GM12875 (cell line): ENCODE data around the gene ABRACL.

Experiments
- H3K4me3 ChIP-seq: one replicate; pipeline ENCODE4 v1.5.1; 2011; ENCODE audit warnings: low read depth, low read length, control low read depth
- TF ChIP-seq, protein P1 (sequence below): IDR thresholded peaks from 2 replicates; pipeline ENCODE4 v1.5.1; 2011; ENCODE audit warnings: low read depth, mild to moderate bottlenecking, control low read depth, inconsistent platforms, low read length, moderate library complexity, borderline replicate concordance; ENCODE audit not compliant: insufficient read depth

Gene ABRACL

DNA sequence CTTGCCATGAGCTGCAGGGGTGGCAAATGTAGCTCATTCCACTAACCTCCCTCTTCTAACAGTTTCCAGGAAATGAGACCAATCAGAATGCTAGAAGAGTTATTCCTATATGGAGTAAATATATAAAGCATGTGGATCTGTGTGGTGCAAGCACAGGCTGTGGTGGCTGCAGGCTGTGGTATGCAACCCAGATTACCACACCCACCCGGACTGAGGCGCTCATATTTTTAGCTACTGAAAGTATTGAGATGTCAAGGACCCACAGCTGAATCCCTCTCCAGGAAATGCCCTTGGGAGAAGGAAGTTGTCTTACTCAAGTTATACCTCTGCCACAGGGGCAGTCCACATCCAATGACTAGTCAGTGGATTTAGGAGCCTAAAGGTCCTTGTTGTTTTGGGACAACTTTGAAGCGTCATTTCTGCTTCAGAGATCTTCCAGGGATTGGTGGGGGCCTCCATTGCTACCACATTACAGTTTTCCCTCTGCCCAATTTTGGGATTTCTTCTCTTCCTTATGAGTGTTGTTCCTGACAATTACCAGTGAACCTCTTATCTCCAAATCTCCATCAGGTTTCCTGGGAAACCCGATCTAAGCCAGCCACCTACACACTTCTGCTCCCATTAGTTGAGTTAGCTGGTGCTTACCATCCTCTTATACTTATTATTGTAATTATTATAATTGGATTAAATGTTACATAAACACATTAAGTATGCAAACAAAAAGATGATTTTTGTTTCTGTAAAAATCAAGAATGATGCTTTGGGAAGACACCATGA lies 28.4 kb upstream of the ABRACL start:
- H3K4me3 ChIP-seq, result no peak overlapping the region
- TF ChIP-seq, protein P1, sequence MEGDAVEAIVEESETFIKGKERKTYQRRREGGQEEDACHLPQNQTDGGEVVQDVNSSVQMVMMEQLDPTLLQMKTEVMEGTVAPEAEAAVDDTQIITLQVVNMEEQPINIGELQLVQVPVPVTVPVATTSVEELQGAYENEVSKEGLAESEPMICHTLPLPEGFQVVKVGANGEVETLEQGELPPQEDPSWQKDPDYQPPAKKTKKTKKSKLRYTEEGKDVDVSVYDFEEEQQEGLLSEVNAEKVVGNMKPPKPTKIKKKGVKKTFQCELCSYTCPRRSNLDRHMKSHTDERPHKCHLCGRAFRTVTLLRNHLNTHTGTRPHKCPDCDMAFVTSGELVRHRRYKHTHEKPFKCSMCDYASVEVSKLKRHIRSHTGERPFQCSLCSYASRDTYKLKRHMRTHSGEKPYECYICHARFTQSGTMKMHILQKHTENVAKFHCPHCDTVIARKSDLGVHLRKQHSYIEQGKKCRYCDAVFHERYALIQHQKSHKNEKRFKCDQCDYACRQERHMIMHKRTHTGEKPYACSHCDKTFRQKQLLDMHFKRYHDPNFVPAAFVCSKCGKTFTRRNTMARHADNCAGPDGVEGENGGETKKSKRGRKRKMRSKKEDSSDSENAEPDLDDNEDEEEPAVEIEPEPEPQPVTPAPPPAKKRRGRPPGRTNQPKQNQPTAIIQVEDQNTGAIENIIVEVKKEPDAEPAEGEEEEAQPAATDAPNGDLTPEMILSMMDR, result no peak

DNA sequence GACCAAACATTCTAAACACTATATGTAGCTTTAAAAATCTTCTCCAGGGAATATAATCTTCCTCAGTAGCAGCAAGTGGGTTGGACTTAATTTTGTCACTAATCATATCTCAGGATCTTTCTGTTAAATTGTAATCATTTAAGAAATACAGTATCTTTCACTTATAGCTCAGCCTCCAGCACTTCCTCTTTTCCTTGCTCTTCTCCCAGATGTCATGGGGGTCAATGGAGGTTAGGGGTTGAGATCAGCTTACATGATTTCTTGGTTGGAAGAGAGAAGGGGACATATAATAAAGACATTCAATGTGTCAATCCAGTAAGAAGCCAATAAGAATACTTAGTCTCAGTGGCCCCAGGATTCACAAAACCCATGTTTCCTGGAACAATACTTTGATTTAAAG lies 24.8 kb upstream of the ABRACL start:
- TF ChIP-seq, protein P1, result no peak
- no peak overlapping the region for H3K4me3 ChIP-seq

DNA sequence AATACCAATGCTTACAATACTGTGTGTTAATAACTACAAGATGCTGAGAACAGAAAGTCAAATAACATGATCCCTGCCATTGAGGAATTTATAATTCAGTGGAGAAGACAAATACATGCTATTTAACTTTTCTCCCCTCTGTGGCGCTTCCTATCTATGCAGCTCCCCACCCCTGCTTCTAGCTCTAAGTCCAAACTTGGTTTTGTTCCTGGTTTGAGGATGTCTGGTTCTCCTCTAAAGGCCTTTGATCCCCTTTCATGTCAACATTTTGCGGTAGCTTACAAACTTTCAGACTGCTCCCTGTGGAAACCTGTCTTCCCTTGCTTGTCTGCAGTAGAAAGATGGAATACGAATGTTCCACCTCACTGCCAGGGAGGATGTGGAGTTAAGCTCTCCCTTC lies 22.1 kb upstream of the ABRACL start:
- TF ChIP-seq, protein P1, result no peak
- H3K4me3 ChIP-seq, result no peak overlapping the region

DNA sequence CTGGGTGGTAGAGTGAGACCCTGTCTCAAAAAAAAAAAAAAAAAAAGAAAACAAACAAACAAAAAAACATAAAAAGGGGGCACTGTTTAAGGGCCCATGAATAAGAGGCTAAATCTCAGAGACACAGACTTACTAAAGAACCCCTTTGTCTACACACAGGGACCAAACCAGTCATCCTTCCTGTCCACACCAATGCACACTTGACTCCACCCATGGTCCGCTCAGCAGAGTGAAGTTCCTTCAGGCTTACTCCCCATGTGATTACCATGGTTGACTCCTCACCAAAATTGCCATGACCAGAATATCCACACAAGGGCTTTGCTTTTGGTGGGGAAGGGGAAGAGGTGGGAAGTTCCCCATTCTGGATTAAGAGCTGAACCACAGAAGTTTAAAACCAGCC lies 21.1 kb upstream of the ABRACL start:
- TF ChIP-seq, protein P1, result no peak
- no peak overlapping the region for H3K4me3 ChIP-seq

DNA sequence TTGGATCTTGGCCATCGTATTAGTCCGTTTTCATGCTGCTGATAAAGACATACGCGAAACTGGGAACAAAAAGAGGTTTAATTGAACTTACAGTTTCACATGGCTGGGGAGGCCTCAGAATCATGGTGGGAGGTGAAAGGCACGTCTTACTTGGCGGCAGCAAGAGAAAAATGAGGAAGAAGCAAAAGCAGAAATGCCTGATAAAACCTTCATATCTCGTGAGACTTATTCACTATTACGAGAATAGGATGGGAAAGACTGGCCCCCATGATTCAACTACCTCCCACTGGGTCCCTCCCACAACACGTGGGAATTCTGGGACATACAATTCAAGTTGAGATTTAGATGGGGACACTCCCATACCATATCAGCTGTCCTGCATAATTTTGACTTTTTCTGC lies 20.4 kb upstream of the ABRACL start:
- no peak overlapping the region for H3K4me3 ChIP-seq
- TF ChIP-seq, protein P1, result no peak

DNA sequence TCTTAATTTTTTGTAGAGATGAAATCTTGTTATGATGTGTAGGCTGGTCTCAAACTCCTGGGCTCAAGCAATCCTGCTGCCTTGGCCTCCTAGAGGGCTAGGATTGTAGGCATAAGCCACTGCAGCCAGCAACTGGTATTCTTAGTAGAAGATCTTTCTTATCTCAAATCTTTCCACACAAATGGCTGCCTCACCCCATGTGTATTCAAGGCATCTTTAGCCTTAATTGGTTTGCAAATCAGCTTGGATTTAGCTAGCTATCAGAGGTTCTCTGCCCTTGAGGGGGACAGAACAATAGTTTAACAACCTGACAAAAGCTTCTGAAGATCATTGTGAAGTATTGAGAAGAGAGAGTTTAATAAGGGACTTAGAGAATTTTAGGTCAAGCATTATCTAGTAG lies 17.9 kb upstream of the ABRACL start:
- H3K4me3 ChIP-seq, result no peak overlapping the region
- TF ChIP-seq, protein P1, result no peak

DNA sequence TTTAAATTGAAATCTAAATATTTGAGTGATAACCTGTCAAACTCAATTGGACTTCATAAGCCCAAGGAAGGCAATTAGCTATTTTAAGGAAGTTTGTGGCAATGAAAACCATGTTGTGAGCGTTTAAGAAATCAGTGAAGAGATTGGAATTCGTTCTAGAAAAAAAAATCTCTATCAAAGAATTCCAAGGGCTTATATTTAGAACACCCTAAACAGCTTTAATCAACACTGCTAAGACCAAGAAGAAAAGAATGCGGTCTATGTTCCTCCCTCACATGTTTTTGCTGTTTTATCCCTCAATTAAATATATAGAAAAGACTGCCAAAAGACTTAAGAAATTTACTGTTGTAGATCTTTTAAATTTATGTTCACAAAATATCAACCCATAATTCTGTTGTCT lies 16.6 kb upstream of the ABRACL start:
- TF ChIP-seq, protein P1, result no peak
- H3K4me3 ChIP-seq, result no peak overlapping the region
